Naive thymus-derived CD8-positive, alpha-beta T cell (primary cell): ENCODE measurements around the gene ATP11A. TPM values are rescaled to one million over a fixed set of nuclear protein-coding genes. Genes with fewer than 3 reads are reported as not detected.
"Not testable (repeated sequence)": the region's sequence is repeated elsewhere in the genome, so short reads cannot be mapped to it uniquely, and the experiment has no call there.

Experiments
- ATAC-seq, 2 donors: fragments of 150-1000 bp; cut with Tn5 transposase in 1 of 2; sonication (Bioruptor Pico), chemical (Tn5 transposase) in 1 of 2; 1 replicate in 1 of 2; 2 replicates in 1 of 2; pipeline ENCODE4 v1.10.0; 2021; ENCODE audit warnings: mild to moderate bottlenecking in 2 of 2, moderate library complexity in 2 of 2
- POLR2A ChIA-PET: fragments of 350-600 bp; sonication (Branson Sonifier 250); formaldehyde crosslinking; loops from one replicate; lab custom pipeline; 2021; ENCODE audit warnings: antibody characterized with exemption; lab: Charles Lee
- DNase-seq, 10 donors: peaks; one replicate each; pipeline versions ENCODE4 v3.0.0 to v3.0.0-alpha.2; 2020 to 2022
- H3K27ac Mint-ChIP-seq, 10 donors: one replicate each; pipeline ENCODE4 v1.8.0; 2020 to 2022; ENCODE audit warnings: mild to moderate bottlenecking in 10 of 10, mixed read lengths in 10 of 10, moderate library complexity in 4 of 10, inconsistent platforms in 1 of 10
- H3K27me3 Mint-ChIP-seq, 5 donors: one replicate each; pipeline ENCODE4 v1.8.0; 2021 to 2022; ENCODE audit warnings: mixed read lengths in 5 of 5
- H3K36me3 Mint-ChIP-seq, 3 donors: one replicate each; pipeline ENCODE4 v1.8.0; 2020 to 2022; ENCODE audit warnings: mixed read lengths in 3 of 3, mild to moderate bottlenecking in 2 of 3, inconsistent platforms in 1 of 3
- H3K4me1 Mint-ChIP-seq, 4 donors: one replicate each; pipeline ENCODE4 v1.8.0; 2021 to 2022; ENCODE audit warnings: mixed read lengths in 4 of 4
- H3K4me3 Mint-ChIP-seq, 10 donors: one replicate each; pipeline ENCODE4 v1.8.0; 2020 to 2022; ENCODE audit warnings: mild to moderate bottlenecking in 10 of 10, mixed read lengths in 10 of 10, moderate library complexity in 6 of 10, inconsistent platforms in 1 of 10
- H3K9me3 Mint-ChIP-seq, 9 donors: one replicate each; pipeline ENCODE4 v1.8.0; 2020 to 2022; ENCODE audit warnings: mixed read lengths in 9 of 9, mild to moderate bottlenecking in 3 of 9, inconsistent platforms in 1 of 9, moderate library complexity in 1 of 9
- polyA plus RNA-seq, 3 donors: library from polyadenylated mRNA; unstranded; fragments of 300-500 nt; fragmentation: Illumina TruSeq; gene quantifications; one replicate each; pipeline ENCODE4 v1.2.3, GENCODE V29; 2021
- total RNA-seq, 8 experiments: library from RNA in 2 of 8; stranded (reverse) in 2 of 8; gene quantifications; one replicate each; pipeline ENCODE4 v1.2.3 and lab custom pipeline; 2021 to 2026

ATP11A gene
- total and polyA plus RNA-seq, 5 experiments from 2014 or later = 0.76 to 23.9 (median 3.1) TPM

GRCh38 chr13:112877539-112877938, 187.7 kb downstream of the ATP11A start:
- POLR2A ChIA-PET = no interaction called here
- peaks cover 12 to 26% (median 22%) of the 10 kb centered on the region in 4 donors for H3K4me1 Mint-ChIP-seq
- H3K9me3 Mint-ChIP-seq = peaks cover 0 to 23% (median 14%) of the 10 kb centered on the region in 9 donors
- peaks cover 0 to 31% (median 20%) of the 10 kb centered on the region in 3 donors for H3K36me3 Mint-ChIP-seq
- H3K4me3 Mint-ChIP-seq = no peak overlapping the region
- ATAC-seq (no peak), DNase-seq (peak in 1 of 10 donors; percentile 16)
- no peaks in the 10 kb centered on the region for H3K27me3 Mint-ChIP-seq
- H3K27ac Mint-ChIP-seq = no peak overlapping the region

DNA sequence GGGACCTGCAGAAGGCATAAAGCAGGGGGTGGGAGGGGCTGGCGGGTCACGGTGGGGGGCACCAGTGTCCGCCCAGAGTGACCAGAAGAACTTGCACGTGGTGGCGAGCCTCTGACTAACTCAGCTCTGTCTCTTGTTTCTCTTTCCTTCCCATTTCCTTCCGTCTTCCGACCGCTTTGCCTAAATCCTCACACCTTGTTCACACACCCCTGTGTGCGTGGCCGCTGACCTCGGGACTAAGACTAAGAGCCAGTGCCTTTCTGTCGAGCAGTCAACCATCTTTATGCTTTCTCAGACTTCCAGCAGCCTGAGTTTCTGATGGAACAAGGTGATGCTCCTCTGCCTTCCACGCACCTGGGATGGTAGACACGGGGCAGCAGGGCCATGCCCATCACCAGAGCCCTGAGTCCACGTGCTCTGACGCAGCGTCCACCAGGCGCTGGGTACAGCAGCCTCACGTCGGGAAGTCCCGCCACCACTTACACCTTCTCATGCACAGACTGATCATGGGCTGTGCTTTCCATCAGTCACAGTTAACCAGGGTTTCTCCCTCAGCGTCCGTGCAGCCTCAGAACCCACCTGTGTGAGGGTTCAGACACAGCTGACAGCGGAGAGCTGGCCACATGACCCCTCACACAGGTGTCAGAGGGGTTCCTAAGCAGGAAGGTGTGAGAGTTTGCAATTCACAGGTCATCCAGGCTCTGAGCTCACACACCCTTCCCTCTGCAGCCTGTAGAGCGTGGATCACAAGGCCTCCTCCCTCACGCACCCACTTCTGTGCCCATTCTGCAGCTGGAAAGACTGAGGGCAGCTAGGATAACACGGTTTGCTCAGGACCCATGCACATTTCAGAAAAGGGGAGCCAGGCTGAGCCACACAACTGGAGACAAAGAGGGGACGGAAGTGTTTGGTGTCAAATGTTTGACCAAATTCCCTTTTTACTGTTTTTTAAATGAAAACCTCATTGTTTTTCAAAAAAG, 188.4 kb downstream of the ATP11A start:
- no peak for ATAC-seq
- H3K27ac Mint-ChIP-seq = no peak overlapping the region

DNA sequence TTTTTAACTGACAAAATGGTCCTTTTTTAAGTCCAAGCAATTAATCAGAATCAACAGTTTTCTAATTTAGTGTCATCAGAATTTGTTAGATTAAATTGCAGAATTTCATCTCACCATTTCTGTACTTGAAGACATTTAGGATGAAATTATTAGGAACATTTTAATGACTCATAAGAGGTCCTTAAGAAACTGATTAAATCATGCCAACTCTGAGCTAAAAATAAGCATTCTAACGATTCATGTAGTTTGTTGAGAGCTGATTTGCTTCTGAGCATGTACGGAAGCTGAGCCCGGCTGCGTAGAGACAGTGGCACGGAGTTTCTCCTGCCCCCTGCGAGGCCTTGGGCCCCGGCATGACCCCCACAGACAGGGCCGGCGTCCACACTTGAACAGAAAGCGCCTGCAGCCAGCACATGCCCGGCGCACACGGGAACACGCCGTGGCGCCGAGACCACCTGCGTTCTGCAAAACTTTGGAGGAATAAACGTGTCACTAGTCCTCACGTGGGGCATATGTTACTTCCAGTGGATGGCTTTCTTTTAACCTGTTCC, 189.5 kb downstream of the ATP11A start:
- peaks cover 0 to 28% (median 20%) of the 10 kb centered on the region in 3 donors for H3K36me3 Mint-ChIP-seq
- DNase-seq = peak in 1 of 10 donors; percentile 23
- H3K4me1 Mint-ChIP-seq = peaks cover 4 to 10% (median 9%) of the 10 kb centered on the region in 4 donors
- H3K9me3 Mint-ChIP-seq = peaks cover 0 to 9% (median 0%) of the 10 kb centered on the region in 9 donors
- no peak for ATAC-seq
- no peaks in the 10 kb centered on the region for H3K27me3 Mint-ChIP-seq
- no peak overlapping the region for H3K4me3 Mint-ChIP-seq
- POLR2A ChIA-PET = no interaction called here
- no peak overlapping the region for H3K27ac Mint-ChIP-seq

More for the DNA sequence above, 188.4 kb downstream of the ATP11A start:
- peaks cover 9 to 18% (median 16%) of the 10 kb centered on the region in 4 donors for H3K4me1 Mint-ChIP-seq
- peaks cover 0 to 33% (median 23%) of the 10 kb centered on the region in 3 donors for H3K36me3 Mint-ChIP-seq
- peak in 1 of 10 donors; percentile 26 for DNase-seq
- POLR2A ChIA-PET = no interaction called here
- H3K9me3 Mint-ChIP-seq = peaks cover 0 to 16% (median 8%) of the 10 kb centered on the region in 9 donors
- no peaks in the 10 kb centered on the region for H3K27me3 Mint-ChIP-seq
- no peak overlapping the region for H3K4me3 Mint-ChIP-seq

- POLR2A ChIA-PET = no interaction called here
- peaks cover 0 to 24% (median 20%) of the 10 kb centered on the region in 3 donors for H3K36me3 Mint-ChIP-seq
- DNase-seq (peak in 1 of 10 donors; percentile 46), ATAC-seq (no peak)
- peaks cover 1 to 5% (median 2%) of the 10 kb centered on the region in 4 donors for H3K4me1 Mint-ChIP-seq
- H3K9me3 Mint-ChIP-seq = peaks cover 0 to 5% (median 0%) of the 10 kb centered on the region in 9 donors
- no peaks in the 10 kb centered on the region for H3K27me3 Mint-ChIP-seq
- no peak overlapping the region for H3K27ac Mint-ChIP-seq
- H3K4me3 Mint-ChIP-seq = no peak overlapping the region
Observed at GRCh38 chr13:112880221-112880641, 190.4 kb downstream of the ATP11A start.

DNA sequence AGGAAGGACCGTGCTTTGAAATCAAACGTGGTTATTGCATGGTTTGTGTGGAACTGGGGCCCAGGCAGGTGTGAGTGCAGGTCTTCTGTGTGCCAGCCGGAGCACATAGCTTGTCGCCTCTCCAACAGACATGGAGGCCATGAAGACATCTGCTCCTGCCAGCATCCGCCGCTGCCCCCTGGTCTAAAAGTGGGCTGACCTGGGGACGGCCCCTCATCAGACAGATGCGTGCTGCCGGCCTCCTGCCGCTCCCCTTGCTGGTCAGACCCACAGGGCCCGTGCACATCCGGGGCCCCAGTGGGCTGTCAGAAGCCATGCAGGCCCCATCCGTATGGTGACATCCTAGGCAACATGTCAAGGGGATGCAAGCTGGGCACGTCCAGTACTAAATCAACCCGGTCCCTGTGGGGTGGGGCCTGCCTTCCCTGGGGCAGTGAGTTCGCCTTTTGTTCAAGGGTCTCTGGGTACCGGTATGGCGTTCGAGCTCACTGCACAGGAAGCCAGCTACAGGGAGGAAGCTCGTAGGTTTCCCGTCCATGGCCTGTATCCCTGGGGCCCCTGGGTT, 191.2 kb downstream of the ATP11A start:
- H3K36me3 Mint-ChIP-seq = peaks cover 0 to 20% (median 18%) of the 10 kb centered on the region in 3 donors
- no peak for ATAC-seq
- POLR2A ChIA-PET = no interaction called here
- H3K4me3 Mint-ChIP-seq = no peak overlapping the region
- H3K27ac Mint-ChIP-seq = no peak overlapping the region
- peak in 1 of 10 donors; percentile 46 for DNase-seq
- no peaks in the 10 kb centered on the region for H3K27me3 Mint-ChIP-seq
- no peaks in the 10 kb centered on the region for H3K4me1 Mint-ChIP-seq
- no peaks in the 10 kb centered on the region for H3K9me3 Mint-ChIP-seq

DNA sequence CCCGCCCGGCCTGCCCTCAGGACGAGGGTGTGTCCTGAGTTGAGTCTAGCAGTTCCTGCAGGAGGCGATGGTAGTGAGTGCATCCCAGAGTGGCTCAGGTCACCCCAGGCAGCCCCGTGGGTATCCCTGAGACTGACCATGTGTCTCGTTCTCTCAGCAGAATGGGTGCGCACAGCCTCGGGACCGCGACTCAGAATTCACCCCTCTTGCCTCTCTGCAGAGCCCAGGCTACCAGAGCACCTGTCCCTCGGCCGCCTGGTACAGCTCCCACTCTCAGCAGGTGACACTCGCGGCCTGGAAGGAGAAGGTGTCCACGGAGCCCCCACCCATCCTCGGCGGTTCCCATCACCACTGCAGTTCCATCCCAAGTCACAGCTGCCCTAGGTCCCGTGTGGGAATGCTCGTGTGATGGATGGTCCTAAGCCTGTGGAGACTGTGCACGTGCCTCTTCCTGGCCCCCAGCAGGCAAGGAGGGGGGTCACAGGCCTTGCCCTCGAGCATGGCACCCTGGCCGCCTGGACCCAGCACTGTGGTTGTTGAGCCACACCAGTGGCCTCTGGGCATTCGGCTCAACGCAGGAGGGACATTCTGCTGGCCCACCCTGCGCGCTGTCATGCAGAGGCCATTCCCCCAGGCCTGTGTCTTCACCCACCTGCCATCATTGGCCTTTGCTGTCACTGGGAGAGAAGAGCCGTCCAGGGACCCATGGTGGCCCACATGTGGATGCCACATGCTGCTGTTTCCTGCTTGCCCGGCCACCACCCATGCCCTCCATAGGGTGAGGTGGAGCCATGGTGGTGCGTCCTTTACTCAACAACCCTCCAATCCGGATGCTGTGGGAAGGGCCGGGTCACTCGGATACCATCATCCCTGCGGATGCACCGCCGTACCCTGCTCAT, 192.1 kb downstream of the ATP11A start:
- no peaks in the 10 kb centered on the region for H3K9me3 Mint-ChIP-seq
- no peak overlapping the region for H3K27ac Mint-ChIP-seq
- H3K27me3 Mint-ChIP-seq = no peaks in the 10 kb centered on the region
- H3K4me1 Mint-ChIP-seq = no peaks in the 10 kb centered on the region
- DNase-seq = peak in 1 of 10 donors; percentile 44
- H3K36me3 Mint-ChIP-seq = peaks cover 0 to 20% (median 18%) of the 10 kb centered on the region in 3 donors
- no peak overlapping the region for H3K4me3 Mint-ChIP-seq
- POLR2A ChIA-PET = no interaction called here
- ATAC-seq = no peak

DNA sequence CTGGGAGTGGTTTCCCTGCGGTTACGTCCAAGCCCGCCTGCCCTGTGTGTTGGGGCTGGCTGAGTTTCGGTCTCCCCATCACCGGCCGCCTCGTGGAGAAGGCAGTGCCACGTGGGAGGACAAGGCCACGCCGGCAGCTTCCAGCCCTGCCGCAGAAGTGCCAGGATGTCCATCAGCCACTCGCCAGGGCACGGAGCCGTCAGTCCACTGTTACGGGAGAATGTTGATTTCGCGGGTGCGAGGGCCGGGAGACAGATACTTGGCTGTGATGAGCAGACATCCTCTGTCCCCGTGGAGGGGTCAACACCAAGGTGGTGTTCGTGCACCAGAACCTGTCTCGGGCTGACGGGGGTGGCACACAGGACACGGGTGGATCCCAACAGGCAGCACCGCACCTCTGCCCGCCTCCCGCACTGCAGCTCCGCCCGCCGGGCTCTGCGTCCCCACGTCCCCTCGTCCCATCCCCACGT, 192.8 kb downstream of the ATP11A start:
- peak overlapping the region in 1 of 10 donors; percentile 24 for H3K27ac Mint-ChIP-seq
- no peak overlapping the region for H3K4me3 Mint-ChIP-seq

DNA sequence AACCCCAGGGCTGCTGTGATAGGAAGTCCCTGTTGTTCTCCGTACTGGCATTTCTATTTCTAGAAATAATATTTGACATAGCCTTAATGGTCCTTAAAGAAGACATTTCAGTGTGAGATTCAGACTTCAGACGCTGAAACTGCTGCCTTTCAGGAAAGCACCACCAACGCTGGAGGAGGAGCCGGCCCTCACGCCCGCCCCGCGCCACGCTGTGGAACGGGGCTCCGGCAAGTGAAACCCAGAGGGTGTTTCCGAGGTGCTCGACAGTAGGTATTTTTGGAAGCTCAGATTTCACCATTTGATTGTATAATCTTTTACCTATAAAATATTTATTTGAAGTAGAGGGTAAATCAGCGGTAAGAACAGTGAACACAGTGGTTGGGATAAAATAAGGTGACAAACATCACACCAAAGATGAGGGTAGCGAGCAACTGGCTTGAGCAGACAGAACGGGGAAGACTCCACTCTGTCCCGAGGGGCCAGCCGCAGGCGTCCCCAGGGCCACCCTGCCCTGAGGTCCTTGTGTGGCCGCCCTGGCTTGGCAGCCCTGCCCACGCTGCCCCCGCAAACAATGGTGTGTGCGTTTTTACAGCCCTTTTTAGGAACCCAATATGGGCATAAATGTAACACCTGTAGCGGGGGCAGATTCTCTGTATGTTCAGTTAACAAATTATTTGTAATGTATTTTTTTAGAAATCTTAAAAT, 193.6 kb downstream of the ATP11A start:
- no peaks in the 10 kb centered on the region for H3K4me1 Mint-ChIP-seq
- no peaks in the 10 kb centered on the region for H3K9me3 Mint-ChIP-seq
- no peak for ATAC-seq
- H3K4me3 Mint-ChIP-seq = no peak overlapping the region
- no peak overlapping the region for H3K27ac Mint-ChIP-seq
- no peaks in the 10 kb centered on the region for H3K27me3 Mint-ChIP-seq
- DNase-seq = peak in 1 of 10 donors; percentile 40
- POLR2A ChIA-PET = no interaction called here
- peaks cover 0 to 15% (median 14%) of the 10 kb centered on the region in 3 donors for H3K36me3 Mint-ChIP-seq

More for the DNA sequence above, 192.8 kb downstream of the ATP11A start:
- Mint-ChIP-seq H3K4me1 (no peaks in the 10 kb centered on the region), H3K27me3 (no peaks in the 10 kb centered on the region), H3K9me3 (no peaks in the 10 kb centered on the region), H3K36me3 (peaks cover 0 to 20% (median 18%) of the 10 kb centered on the region in 3 donors)
- ATAC-seq (no peak), DNase-seq (no peak)
- POLR2A ChIA-PET = no interaction called here

GRCh38 chr13:112884700-112885099, 194.9 kb downstream of the ATP11A start:
- DNase-seq, POLR2A ChIA-PET, H3K4me1 Mint-ChIP-seq, H3K27ac Mint-ChIP-seq, ATAC-seq, H3K9me3 Mint-ChIP-seq, H3K4me3 Mint-ChIP-seq, H3K27me3 Mint-ChIP-seq, H3K36me3 Mint-ChIP-seq: not testable (repeated sequence)

DNA sequence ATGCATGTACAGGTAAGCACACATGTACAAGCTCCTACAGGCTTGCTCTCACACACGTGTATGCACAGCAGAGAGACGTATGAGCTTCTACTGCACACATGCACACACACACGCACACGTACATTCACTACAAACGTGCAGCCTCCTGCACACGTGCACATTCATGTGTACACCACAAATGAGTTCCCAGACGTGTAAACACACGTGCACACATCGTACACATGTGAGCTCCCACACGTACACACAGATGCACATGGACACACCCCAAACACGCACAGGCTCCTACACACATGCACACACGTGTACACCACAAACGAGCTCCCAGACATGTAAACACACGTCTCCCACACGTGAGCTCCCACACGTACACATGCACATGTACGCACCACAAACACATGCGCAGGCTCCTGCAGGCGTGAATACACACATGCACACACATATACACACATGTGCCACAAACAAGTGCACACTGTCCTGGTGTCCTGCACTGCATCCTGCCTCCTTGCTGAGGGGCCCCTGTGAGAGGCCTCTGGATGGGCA, 195.5 kb downstream of the ATP11A start:
- no peak overlapping the region for H3K27ac Mint-ChIP-seq
- POLR2A ChIA-PET = no interaction called here
- ATAC-seq = no peak
- peaks cover 0 to 7% (median 6%) of the 10 kb centered on the region in 3 donors for H3K36me3 Mint-ChIP-seq
- peak in 1 of 10 donors; percentile 14 for DNase-seq
- no peaks in the 10 kb centered on the region for H3K4me1 Mint-ChIP-seq
- no peak overlapping the region for H3K4me3 Mint-ChIP-seq
- H3K9me3 Mint-ChIP-seq = no peaks in the 10 kb centered on the region
- H3K27me3 Mint-ChIP-seq = no peaks in the 10 kb centered on the region

DNA sequence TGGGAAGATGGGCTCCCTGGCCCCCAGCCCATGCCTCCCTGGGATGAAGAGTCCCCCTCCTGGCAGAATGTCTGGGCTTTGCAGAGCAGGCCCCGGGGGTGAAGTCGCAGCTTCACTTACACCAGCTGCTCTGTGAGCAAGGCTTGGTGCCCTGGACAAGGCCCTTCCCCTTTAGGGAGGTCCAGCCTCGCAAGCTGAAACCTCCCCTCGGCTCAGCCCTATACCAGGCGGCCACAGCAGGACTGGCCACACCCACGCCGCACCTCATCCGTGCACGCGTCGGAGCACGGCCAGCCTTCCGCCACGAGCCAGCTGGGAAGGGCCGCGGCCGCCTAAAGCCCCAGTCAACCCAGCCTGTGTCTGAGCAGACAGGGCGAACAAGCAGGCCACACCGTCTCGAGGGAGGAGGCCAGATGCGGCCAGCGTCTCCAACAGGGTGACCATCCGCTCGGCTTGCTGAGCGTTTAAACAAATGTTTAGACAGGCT, 196.0 kb downstream of the ATP11A start:
- peaks cover 0 to 3% (median 2%) of the 10 kb centered on the region in 3 donors for H3K36me3 Mint-ChIP-seq
- POLR2A ChIA-PET = no interaction called here
- no peaks in the 10 kb centered on the region for H3K9me3 Mint-ChIP-seq
- H3K4me1 Mint-ChIP-seq = no peaks in the 10 kb centered on the region
- H3K4me3 Mint-ChIP-seq = no peak overlapping the region
- ATAC-seq (no peak), DNase-seq (peak in 1 of 10 donors; percentile 48)
- no peak overlapping the region for H3K27ac Mint-ChIP-seq
- no peaks in the 10 kb centered on the region for H3K27me3 Mint-ChIP-seq
